Brain microvascular endothelial cell (primary cell): Measurements from ENCODE around the gene LGMN.

Source experiments
- DNase-seq: peaks from one replicate; pipeline ENCODE4 v3.0.0-alpha.2; 2020
- H3K27ac ChIP-seq: fragments of 250-450 bp; sonication (Bioruptor Pico); 2 replicates; pipeline ENCODE4 v1.5.1; 2020; ENCODE audit warnings: mild to moderate bottlenecking, moderate library complexity
- H3K27me3 ChIP-seq: fragments of 250-450 bp; sonication (Bioruptor Pico); replicated peaks from 2 replicates; pipeline ENCODE4 v1.5.1; 2020; ENCODE audit warnings: mild to moderate bottlenecking
- H3K36me3 ChIP-seq: fragments of 250-450 bp; sonication (Bioruptor Pico); replicated peaks from 2 replicates; pipeline ENCODE4 v1.5.1; 2020; ENCODE audit warnings: mild to moderate bottlenecking
- H3K4me3 ChIP-seq: 2 replicates; pipeline ENCODE4 v1.5.1; 2011; ENCODE audit warnings: low read depth, mild to moderate bottlenecking, control low read depth, low read length, moderate library complexity
- in situ Hi-C: cut with HindIII; loops from 2 replicates; pipeline ENCODE4 v1.10.0; 2017; ENCODE audit warnings: low sequenced_read_pairs, low pct_ligation_motif_present
- TF ChIP-seq, protein P1 (sequence below): IDR thresholded peaks from 2 replicates; pipeline ENCODE4 v1.5.1; 2011; ENCODE audit warnings: low read depth, mild to moderate bottlenecking, moderate library complexity, low read length, control low read depth, inconsistent platforms; ENCODE audit errors: missing control alignments

The LGMN gene

DNA sequence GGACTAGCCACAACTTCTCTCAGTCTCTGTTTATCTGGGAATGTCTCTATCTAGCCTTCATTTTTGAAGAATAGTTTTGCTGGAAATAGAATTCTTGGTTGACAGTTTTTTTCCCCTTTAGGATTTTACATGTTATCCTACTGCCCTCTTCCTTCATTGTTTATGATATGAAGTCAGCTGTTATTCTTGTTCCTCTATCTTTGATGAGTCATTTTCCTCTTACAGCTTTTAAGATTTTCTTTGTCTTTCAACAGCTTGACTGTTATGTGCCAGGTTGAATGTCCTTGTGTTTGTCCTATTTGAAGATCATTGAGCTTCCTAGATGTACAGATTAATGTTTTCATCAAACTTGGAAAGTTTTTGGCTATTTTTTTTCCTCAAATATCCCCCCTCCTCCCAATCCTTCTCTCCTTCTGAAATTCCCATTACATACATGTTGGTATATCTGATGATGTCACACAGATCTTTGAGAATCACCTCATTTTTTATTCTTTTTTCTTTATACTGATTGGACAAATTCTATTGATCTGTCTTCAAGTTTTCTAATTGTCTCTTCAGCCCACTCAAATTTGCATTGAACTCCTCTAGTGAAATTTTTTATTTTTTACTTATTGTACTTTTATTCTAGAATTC, 41.1 kb upstream of the LGMN start:
- no peak overlapping the region for H3K27ac ChIP-seq
- no peaks in the 10 kb centered on the region for H3K36me3 ChIP-seq
- H3K4me3 ChIP-seq, result no peak overlapping the region
- in situ Hi-C loops, result no loop called here
- DNase-seq, result no peak
- TF ChIP-seq, protein P1, sequence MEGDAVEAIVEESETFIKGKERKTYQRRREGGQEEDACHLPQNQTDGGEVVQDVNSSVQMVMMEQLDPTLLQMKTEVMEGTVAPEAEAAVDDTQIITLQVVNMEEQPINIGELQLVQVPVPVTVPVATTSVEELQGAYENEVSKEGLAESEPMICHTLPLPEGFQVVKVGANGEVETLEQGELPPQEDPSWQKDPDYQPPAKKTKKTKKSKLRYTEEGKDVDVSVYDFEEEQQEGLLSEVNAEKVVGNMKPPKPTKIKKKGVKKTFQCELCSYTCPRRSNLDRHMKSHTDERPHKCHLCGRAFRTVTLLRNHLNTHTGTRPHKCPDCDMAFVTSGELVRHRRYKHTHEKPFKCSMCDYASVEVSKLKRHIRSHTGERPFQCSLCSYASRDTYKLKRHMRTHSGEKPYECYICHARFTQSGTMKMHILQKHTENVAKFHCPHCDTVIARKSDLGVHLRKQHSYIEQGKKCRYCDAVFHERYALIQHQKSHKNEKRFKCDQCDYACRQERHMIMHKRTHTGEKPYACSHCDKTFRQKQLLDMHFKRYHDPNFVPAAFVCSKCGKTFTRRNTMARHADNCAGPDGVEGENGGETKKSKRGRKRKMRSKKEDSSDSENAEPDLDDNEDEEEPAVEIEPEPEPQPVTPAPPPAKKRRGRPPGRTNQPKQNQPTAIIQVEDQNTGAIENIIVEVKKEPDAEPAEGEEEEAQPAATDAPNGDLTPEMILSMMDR, result no peak
- H3K27me3 ChIP-seq, result no peaks in the 10 kb centered on the region

DNA sequence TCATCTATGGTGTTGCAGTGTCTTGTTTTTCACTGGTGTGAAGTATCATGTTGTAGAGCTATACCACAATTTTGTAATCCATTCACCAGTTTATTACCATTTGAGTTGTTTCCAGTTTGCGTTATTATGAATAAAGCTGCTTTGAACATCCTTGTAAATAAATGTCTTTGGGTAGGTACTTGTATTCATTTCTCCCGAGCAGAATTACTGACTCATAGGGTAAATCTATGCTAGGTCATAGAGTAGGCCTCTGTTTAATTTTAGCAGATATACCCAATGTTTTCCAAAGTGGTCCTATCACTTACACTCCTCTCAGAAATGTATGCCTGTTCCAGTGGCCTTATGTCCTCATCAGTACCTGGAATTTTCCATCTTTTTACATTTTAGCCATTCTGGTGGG, 39.1 kb upstream of the LGMN start:
- H3K27ac ChIP-seq, result no peak overlapping the region
- in situ Hi-C loops, result no loop called here
- no peak overlapping the region for H3K4me3 ChIP-seq
- TF ChIP-seq, protein P1, result no peak
- H3K36me3 ChIP-seq, result no peaks in the 10 kb centered on the region
- DNase-seq, result no peak
- H3K27me3 ChIP-seq, result no peaks in the 10 kb centered on the region

DNA sequence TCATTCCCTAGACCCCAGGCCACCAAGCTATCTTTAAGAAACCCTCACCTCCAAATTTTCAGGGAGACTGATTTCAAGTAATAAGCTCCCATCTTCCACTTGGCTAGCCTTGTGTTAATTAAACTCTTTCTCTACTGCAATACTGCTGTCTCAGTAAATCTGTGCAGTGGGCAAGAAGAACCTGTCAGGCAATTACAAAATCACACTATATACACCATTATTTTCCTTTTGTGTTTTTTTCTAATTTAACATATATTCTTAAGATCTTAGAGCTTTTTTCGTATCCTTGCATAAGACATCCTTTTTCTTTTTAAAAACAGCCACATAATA, 38.0 kb upstream of the LGMN start:
- in situ Hi-C loops, result no loop called here
- no peak for DNase-seq
- TF ChIP-seq, protein P1, result no peak
- H3K27ac ChIP-seq, result peak overlapping the region; percentile 97
- no peaks in the 10 kb centered on the region for H3K27me3 ChIP-seq
- no peak overlapping the region for H3K4me3 ChIP-seq
- H3K36me3 ChIP-seq, result no peaks in the 10 kb centered on the region

DNA sequence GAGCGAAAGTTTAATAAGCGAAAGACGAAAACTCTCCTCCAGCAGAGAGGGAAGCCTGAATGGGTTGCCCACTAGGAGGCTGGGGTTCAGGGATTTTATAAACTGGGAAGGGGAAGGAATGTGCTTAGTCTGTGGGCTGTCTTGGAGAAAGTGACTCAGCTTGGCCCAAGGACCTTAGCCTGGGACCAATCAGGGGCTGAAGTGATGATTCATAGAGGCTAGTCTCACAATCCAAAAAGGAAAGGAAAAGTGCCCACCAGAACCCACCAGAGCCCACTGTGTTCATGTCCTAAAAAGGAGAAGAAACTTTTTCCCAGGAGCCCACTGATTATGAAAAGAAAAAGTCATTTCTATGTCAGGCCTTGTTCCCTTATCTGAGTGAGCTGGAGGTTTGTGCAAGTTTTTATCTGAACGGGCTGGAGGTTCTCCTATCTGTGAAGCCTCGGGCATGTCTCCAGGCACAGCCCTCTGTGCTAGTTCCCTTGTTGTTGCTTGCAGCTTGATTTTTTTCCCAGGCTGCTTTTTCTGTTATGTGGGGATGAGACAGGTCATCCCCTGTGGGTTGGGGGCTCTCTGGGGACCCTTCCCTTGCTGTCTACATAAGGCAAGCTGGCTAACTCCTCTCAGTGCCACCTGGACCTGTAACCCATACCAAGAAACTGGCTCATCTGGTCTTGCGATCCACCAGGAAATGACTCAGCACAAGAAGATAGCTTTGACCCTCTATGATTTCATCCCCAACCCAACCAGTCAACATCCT, 37.4 kb upstream of the LGMN start:
- H3K36me3 ChIP-seq, result no peaks in the 10 kb centered on the region
- DNase-seq, result peak; percentile 92
- TF ChIP-seq, protein P1, result peak; percentile 61
- H3K27me3 ChIP-seq, result no peaks in the 10 kb centered on the region
- peak overlapping the region; percentile 97 for H3K27ac ChIP-seq
- H3K4me3 ChIP-seq, result no peak overlapping the region
- in situ Hi-C loops, result no loop called here

DNA sequence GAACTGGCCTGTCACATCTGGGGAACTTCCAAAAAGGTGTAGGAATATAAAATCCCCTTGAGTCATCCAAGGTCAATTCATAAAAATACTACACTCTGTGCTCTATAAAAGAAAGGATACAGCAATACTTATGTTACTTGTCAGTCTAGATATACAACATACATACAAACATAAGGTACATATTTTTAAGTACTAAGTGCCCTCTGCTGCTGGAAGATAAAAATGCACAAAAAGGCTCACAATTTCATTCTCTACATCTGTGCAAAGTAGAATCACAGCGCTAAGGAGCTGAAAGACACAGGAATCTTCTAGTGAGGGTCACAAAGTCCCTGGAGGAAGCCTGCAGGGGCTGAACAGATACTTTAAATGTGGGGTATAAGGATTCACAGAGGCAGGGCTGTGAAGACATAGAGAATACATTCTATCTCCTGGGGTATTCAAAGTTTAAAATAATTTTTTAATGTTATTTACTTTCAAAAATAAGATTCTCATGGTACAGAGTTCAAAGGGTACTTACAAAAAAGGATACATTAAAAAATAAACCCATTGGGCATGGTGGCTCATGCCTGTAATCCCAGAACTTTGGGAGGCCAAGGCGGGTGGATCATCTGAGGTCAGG, 35.5 kb upstream of the LGMN start:
- H3K36me3 ChIP-seq, result no peaks in the 10 kb centered on the region
- H3K27me3 ChIP-seq, result no peaks in the 10 kb centered on the region
- peak; percentile 87 for DNase-seq
- H3K4me3 ChIP-seq, result no peak overlapping the region
- TF ChIP-seq, protein P1, result peak; percentile 53
- in situ Hi-C loops, result no loop called here
- no peak overlapping the region for H3K27ac ChIP-seq
